Spleen (tissue), 7 donors: Measurements from ENCODE around the gene RPS14.

Experiments
- POLR2A ChIP-seq, 3 donors: fragments of 450-650 bp; IDR thresholded peaks; one replicate each; pipeline ENCODE4 v1.5.1; 2017; ENCODE audit warnings: antibody characterized with exemption in 3 of 3, mild to moderate bottlenecking in 1 of 3
- POLR2AphosphoS5 ChIP-seq, 3 donors: sonication (generic); formaldehyde crosslinking; IDR thresholded peaks; one replicate each; pipeline ENCODE4 v1.5.1; 2017; ENCODE audit warnings: antibody characterized with exemption in 3 of 3
- TF ChIP-seq, protein P1 (sequence below), 11 experiments: fragments of 200-600 bp in 7 of 11; fragments of 450-650 bp in 4 of 11; sonication (generic) in 4 of 11; IDR thresholded peaks in 8 of 11; conservative IDR thresholded peaks in 3 of 11; 1 replicate in 7 of 11; 2 replicates in 4 of 11; pipeline versions ENCODE4 v1.4.0 to v1.8.0; 2016 to 2021; ENCODE audit warnings: antibody characterized with exemption in 11 of 11, inconsistent platforms in 4 of 11, mild to moderate bottlenecking in 1 of 11
- donor health status: DM: no; HTN: no; CAD: no; lungs with moderate emphysema.
- donor health status: DM: no; HTN: no; CAD: no.
- donor health status: DM: no; HTN: no; CAD: no.

DNA sequence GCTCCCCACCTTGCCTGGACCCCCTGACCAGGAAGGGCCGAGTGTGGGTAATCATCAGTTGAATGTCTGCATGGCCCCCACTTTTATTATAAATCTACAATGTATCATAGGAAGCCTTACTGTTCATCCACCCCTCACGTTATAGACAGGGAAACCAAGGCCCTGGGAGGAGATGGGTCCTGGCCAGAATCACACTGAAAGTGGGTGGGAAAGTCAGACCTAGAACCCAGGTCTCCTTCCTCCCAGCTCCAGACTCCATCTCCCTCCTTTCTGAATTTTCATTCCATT lies 53.9 kb downstream of the RPS14 start:
- TF ChIP-seq, protein P1, sequence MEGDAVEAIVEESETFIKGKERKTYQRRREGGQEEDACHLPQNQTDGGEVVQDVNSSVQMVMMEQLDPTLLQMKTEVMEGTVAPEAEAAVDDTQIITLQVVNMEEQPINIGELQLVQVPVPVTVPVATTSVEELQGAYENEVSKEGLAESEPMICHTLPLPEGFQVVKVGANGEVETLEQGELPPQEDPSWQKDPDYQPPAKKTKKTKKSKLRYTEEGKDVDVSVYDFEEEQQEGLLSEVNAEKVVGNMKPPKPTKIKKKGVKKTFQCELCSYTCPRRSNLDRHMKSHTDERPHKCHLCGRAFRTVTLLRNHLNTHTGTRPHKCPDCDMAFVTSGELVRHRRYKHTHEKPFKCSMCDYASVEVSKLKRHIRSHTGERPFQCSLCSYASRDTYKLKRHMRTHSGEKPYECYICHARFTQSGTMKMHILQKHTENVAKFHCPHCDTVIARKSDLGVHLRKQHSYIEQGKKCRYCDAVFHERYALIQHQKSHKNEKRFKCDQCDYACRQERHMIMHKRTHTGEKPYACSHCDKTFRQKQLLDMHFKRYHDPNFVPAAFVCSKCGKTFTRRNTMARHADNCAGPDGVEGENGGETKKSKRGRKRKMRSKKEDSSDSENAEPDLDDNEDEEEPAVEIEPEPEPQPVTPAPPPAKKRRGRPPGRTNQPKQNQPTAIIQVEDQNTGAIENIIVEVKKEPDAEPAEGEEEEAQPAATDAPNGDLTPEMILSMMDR (IDR thresholded peaks at IDR 0.05 in 8 of 11, conservative IDR thresholded peaks at IDR 0.05 in 3 of 11) = no peak
- TF ChIP-seq POLR2A (IDR thresholded peaks at IDR 0.05) (no peak), POLR2AphosphoS5 (IDR thresholded peaks at IDR 0.05) (no peak)
